SH-SY5Y (cell line): ENCODE results near the gene CCT5.

Experiments used
- GATA2 ChIP-seq: IDR thresholded peaks from 2 replicates; pipeline ENCODE4 v1.6.1; 2011; ENCODE audit warnings: mild to moderate bottlenecking, low read depth, low read length
- GATA3 ChIP-seq: IDR thresholded peaks from 2 replicates; pipeline ENCODE4 v1.6.1; 2011; ENCODE audit warnings: low read depth, mild to moderate bottlenecking, low read length, moderate library complexity

- TF ChIP-seq GATA3: no peak
- no peak for TF ChIP-seq GATA2
These were observed 51.2 kb downstream of the CCT5 start for GRCh38 chr5:10301266-10301665.
